ENCODE measurements around the gene FRS3. TPM values are rescaled to one million over a fixed set of nuclear protein-coding genes. Genes with fewer than 3 reads are reported as not detected.

The FRS3 gene
- total and polyA plus RNA-seq, 2 of the 13 experiments (the other 11 are each of a cell fraction or from before 2014, with no cell fraction given): 3.0 to 7.4 TPM

DNA sequence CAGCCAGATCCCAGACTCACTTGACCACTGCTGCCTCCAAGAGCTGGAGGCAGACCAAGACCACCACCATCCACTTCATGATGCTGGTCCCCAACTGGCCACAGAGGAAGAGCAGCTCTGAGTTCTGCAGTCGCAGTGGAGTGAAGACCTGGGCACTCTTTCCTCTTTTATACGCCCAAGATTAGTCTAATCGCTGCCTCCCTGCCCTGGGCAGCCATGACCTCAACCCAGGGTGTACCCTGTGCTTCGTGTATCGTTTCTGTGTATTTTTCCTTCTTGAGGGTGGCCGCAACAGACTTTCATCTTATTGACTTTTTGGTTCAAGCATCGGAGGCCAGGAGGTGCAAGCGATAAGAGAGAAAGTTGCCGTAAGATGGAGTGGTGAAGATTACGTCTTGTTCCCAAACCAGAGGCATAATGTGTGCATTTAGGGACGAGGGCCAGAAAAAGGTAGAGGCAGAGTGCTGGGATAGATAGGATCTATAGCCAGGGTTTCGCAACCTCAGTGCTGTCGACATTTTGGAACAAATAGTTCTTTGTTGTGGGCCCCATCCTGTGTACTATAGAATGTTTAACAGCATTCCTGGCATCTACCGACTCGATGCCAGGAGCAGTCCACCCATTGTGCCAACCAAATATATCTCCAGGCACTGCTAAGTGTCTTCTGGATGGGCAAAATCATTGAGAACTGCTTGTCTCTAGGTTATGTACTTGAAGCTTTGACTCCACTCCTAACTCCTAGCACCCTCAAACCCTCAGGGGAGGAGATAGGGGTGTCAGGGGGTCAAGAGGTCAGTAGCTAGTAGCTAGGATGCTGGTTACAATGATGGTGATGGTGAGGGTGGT is 32.2 kb downstream of the FRS3 start, which contains the start of gene PGC (continued):
- TF ChIP-seq, protein P1, sequence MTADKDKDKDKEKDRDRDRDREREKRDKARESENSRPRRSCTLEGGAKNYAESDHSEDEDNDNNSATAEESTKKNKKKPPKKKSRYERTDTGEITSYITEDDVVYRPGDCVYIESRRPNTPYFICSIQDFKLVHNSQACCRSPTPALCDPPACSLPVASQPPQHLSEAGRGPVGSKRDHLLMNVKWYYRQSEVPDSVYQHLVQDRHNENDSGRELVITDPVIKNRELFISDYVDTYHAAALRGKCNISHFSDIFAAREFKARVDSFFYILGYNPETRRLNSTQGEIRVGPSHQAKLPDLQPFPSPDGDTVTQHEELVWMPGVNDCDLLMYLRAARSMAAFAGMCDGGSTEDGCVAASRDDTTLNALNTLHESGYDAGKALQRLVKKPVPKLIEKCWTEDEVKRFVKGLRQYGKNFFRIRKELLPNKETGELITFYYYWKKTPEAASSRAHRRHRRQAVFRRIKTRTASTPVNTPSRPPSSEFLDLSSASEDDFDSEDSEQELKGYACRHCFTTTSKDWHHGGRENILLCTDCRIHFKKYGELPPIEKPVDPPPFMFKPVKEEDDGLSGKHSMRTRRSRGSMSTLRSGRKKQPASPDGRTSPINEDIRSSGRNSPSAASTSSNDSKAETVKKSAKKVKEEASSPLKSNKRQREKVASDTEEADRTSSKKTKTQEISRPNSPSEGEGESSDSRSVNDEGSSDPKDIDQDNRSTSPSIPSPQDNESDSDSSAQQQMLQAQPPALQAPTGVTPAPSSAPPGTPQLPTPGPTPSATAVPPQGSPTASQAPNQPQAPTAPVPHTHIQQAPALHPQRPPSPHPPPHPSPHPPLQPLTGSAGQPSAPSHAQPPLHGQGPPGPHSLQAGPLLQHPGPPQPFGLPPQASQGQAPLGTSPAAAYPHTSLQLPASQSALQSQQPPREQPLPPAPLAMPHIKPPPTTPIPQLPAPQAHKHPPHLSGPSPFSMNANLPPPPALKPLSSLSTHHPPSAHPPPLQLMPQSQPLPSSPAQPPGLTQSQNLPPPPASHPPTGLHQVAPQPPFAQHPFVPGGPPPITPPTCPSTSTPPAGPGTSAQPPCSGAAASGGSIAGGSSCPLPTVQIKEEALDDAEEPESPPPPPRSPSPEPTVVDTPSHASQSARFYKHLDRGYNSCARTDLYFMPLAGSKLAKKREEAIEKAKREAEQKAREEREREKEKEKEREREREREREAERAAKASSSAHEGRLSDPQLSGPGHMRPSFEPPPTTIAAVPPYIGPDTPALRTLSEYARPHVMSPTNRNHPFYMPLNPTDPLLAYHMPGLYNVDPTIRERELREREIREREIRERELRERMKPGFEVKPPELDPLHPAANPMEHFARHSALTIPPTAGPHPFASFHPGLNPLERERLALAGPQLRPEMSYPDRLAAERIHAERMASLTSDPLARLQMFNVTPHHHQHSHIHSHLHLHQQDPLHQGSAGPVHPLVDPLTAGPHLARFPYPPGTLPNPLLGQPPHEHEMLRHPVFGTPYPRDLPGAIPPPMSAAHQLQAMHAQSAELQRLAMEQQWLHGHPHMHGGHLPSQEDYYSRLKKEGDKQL (CRISPR knock-in tag; IDR thresholded peaks at IDR 0.05; ENCODE audit: low read depth): peak; percentile 89
- TF ChIP-seq, protein P2, sequence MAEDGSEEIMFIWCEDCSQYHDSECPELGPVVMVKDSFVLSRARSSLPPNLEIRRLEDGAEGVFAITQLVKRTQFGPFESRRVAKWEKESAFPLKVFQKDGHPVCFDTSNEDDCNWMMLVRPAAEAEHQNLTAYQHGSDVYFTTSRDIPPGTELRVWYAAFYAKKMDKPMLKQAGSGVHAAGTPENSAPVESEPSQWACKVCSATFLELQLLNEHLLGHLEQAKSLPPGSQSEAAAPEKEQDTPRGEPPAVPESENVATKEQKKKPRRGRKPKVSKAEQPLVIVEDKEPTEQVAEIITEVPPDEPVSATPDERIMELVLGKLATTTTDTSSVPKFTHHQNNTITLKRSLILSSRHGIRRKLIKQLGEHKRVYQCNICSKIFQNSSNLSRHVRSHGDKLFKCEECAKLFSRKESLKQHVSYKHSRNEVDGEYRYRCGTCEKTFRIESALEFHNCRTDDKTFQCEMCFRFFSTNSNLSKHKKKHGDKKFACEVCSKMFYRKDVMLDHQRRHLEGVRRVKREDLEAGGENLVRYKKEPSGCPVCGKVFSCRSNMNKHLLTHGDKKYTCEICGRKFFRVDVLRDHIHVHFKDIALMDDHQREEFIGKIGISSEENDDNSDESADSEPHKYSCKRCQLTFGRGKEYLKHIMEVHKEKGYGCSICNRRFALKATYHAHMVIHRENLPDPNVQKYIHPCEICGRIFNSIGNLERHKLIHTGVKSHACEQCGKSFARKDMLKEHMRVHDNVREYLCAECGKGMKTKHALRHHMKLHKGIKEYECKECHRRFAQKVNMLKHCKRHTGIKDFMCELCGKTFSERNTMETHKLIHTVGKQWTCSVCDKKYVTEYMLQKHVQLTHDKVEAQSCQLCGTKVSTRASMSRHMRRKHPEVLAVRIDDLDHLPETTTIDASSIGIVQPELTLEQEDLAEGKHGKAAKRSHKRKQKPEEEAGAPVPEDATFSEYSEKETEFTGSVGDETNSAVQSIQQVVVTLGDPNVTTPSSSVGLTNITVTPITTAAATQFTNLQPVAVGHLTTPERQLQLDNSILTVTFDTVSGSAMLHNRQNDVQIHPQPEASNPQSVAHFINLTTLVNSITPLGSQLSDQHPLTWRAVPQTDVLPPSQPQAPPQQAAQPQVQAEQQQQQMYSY (CRISPR knock-in tag; IDR thresholded peaks at IDR 0.05): peak; percentile 33; the same call in 1 of the 2 replicates
- TF ChIP-seq STAG1 (CRISPR knock-in tag; IDR thresholded peaks at IDR 0.05): peak; percentile 33; the same call in 1 of the 2 replicates
- no peak; the same call in 1 of the 2 replicates for TF ChIP-seq RBFOX2 (IDR thresholded peaks at IDR 0.05; ENCODE audit: low read depth, low read length)
- TF ChIP-seq, protein P3, sequence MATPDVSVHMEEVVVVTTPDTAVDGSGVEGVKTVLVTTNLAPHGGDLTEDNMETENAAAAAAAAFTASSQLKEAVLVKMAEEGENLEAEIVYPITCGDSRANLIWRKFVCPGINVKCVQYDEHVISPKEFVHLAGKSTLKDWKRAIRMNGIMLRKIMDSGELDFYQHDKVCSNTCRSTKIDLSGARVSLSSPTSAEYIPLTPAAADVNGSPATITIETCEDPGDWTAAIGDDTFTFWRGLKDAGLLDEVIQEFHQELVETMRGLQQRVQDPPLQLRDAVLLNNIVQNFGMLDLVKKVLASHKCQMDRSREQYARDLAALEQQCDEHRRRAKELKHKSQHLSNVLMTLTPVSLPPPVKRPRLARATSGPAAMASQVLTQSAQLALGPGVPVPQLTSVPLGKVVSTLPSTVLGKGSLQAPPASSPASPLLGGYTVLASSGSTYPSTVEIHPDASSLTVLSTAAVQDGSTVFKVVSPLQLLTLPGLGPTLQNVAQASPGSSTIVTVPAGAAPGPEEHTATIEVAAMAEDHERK (CRISPR knock-in tag; IDR thresholded peaks at IDR 0.05; ENCODE audit: low read depth): no peak
- TF ChIP-seq SOX13 (IDR thresholded peaks at IDR 0.05): peak; percentile 95
- peak in 1 of 2 experiments; percentile 95; a peak in 2 of 4 replicates for TF ChIP-seq SOX13 (CRISPR knock-in tag; conservative IDR thresholded peaks at IDR 0.05 in 1 of 2, IDR thresholded peaks at IDR 0.05 in 1 of 2)
- peak; percentile 99 for TF ChIP-seq ZNF264 (CRISPR knock-in tag; IDR thresholded peaks at IDR 0.05)
- peak; percentile 85 for TF ChIP-seq BCL6 (CRISPR knock-in tag; IDR thresholded peaks at IDR 0.05)
- no peak for TF ChIP-seq RFX3 (CRISPR knock-in tag; IDR thresholded peaks at IDR 0.05)
- peak; percentile 48; the same call in 1 of the 2 replicates for TF ChIP-seq MIER3 (CRISPR knock-in tag; IDR thresholded peaks at IDR 0.05; ENCODE audit: borderline replicate concordance)
- TF ChIP-seq, protein P4, sequence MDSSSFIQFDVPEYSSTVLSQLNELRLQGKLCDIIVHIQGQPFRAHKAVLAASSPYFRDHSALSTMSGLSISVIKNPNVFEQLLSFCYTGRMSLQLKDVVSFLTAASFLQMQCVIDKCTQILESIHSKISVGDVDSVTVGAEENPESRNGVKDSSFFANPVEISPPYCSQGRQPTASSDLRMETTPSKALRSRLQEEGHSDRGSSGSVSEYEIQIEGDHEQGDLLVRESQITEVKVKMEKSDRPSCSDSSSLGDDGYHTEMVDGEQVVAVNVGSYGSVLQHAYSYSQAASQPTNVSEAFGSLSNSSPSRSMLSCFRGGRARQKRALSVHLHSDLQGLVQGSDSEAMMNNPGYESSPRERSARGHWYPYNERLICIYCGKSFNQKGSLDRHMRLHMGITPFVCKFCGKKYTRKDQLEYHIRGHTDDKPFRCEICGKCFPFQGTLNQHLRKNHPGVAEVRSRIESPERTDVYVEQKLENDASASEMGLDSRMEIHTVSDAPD (CRISPR knock-in tag; IDR thresholded peaks at IDR 0.05): peak; percentile 98
- TF ChIP-seq SNAPC2 (CRISPR knock-in tag; IDR thresholded peaks at IDR 0.05): peak; percentile 88
- no peak; the same call in 1 of the 2 replicates for TF ChIP-seq TP53 (CRISPR knock-in tag; conservative IDR thresholded peaks at IDR 0.05)
- no peak for TF ChIP-seq ZNF850 (CRISPR knock-in tag; conservative IDR thresholded peaks at IDR 0.05)
- TF ChIP-seq KDM5A (IDR thresholded peaks at IDR 0.05; ENCODE audit: borderline replicate concordance, low read length): no peak; the same call in 1 of the 2 replicates
- no peak for TF ChIP-seq ZNF468 (CRISPR knock-in tag; IDR thresholded peaks at IDR 0.05)
